Liver (tissue), 9 donors: Measurements from ENCODE around the gene PABPN1L. TPM values are rescaled to one million over a fixed set of nuclear protein-coding genes. Genes with fewer than 3 reads are reported as not detected.

Experiments used
- DNase-seq: peaks from one replicate; pipeline ENCODE4 v3.0.0-alpha.2; 2017; ENCODE audit warnings: low spot score
- H3K27ac ChIP-seq, 2 donors: one replicate each; pipeline ENCODE4 v1.7.0; 2013; ENCODE audit warnings: inconsistent platforms in 2 of 2, low read length in 2 of 2, control low read depth in 1 of 2, low read depth in 1 of 2, mild to moderate bottlenecking in 1 of 2
- H3K27me3 ChIP-seq, 4 donors: one replicate each; pipeline versions ENCODE4 v1.6.1 to v1.7.0; 2013; ENCODE audit warnings: low read length in 3 of 4, inconsistent platforms in 1 of 4, mild to moderate bottlenecking in 1 of 4, moderate library complexity in 1 of 4; ENCODE audit not compliant: control insufficient read depth in 4 of 4, insufficient read depth in 4 of 4
- H3K36me3 ChIP-seq, 4 donors: one replicate each; pipeline versions ENCODE4 v1.6.1 to v1.7.0; 2013; ENCODE audit warnings: low read length in 3 of 4, mild to moderate bottlenecking in 3 of 4, low read depth in 1 of 4, moderate library complexity in 1 of 4; ENCODE audit not compliant: control insufficient read depth in 4 of 4, insufficient read depth in 3 of 4
- H3K4me1 ChIP-seq, 4 donors: one replicate each; pipeline versions ENCODE4 v1.6.1 to v1.7.0; 2013; ENCODE audit warnings: low read length in 3 of 4, mild to moderate bottlenecking in 3 of 4, moderate library complexity in 1 of 4; ENCODE audit not compliant: control insufficient read depth in 4 of 4, insufficient read depth in 4 of 4
- H3K4me3 ChIP-seq, 3 donors: one replicate each; pipeline versions ENCODE4 v1.6.1 to v1.7.0; 2013; ENCODE audit warnings: low read length in 3 of 3, control low read depth in 1 of 3, low read depth in 1 of 3, mild to moderate bottlenecking in 1 of 3
- H3K9ac ChIP-seq, 2 donors: one replicate each; pipeline ENCODE4 v1.7.0; 2013; ENCODE audit warnings: low read length in 2 of 2, mild to moderate bottlenecking in 2 of 2, moderate library complexity in 2 of 2, control low read depth in 1 of 2, low read depth in 1 of 2
- H3K9me3 ChIP-seq, 4 donors: one replicate each; pipeline versions ENCODE4 v1.6.1 to v1.7.0; 2013; ENCODE audit warnings: low read length in 3 of 4; ENCODE audit not compliant: control insufficient read depth in 4 of 4
- EGR1 ChIP-seq, 2 donors: IDR thresholded peaks; 2 replicates each; pipeline ENCODE4 v1.6.1; 2016 to 2018; ENCODE audit warnings: antibody characterized with exemption in 2 of 2, low read depth in 2 of 2
- FOXA1 ChIP-seq: IDR thresholded peaks from 2 replicates; pipeline ENCODE4 v1.6.1; 2016; ENCODE audit warnings: antibody characterized with exemption
- FOXA2 ChIP-seq: IDR thresholded peaks from 2 replicates; pipeline ENCODE4 v1.6.1; 2016; ENCODE audit warnings: antibody characterized with exemption
- GABPA ChIP-seq, 2 donors: IDR thresholded peaks in 1 of 2; conservative IDR thresholded peaks in 1 of 2; 2 replicates each; pipeline ENCODE4 v1.6.1; 2016; ENCODE audit warnings: antibody characterized with exemption in 2 of 2, mild to moderate bottlenecking in 1 of 2, moderate library complexity in 1 of 2
- HNF4A ChIP-seq, 2 donors: conservative IDR thresholded peaks; 2 replicates each; pipeline ENCODE4 v1.6.1; 2016; ENCODE audit warnings: antibody characterized with exemption in 2 of 2, mild to moderate bottlenecking in 2 of 2
- HNF4G ChIP-seq: IDR thresholded peaks from 2 replicates; pipeline ENCODE4 v1.6.1; 2016; ENCODE audit warnings: antibody characterized with exemption
- JUND ChIP-seq, 2 donors: IDR thresholded peaks; 2 replicates each; pipeline ENCODE4 v1.6.1; 2016; ENCODE audit warnings: antibody characterized with exemption in 2 of 2
- NR2F2 ChIP-seq: IDR thresholded peaks from 2 replicates; pipeline ENCODE4 v1.6.1; 2016; ENCODE audit warnings: antibody characterized with exemption
- RAD21 ChIP-seq, 2 donors: IDR thresholded peaks; 2 replicates each; pipeline ENCODE4 v1.6.1; 2016; ENCODE audit warnings: antibody characterized with exemption in 2 of 2, mild to moderate bottlenecking in 2 of 2
- RXRA ChIP-seq, 2 donors: IDR thresholded peaks; 2 replicates each; pipeline ENCODE4 v1.6.1; 2017 to 2018; ENCODE audit warnings: antibody characterized with exemption in 2 of 2, mild to moderate bottlenecking in 1 of 2
- SP1 ChIP-seq: IDR thresholded peaks from 2 replicates; pipeline ENCODE4 v1.6.1; 2018; ENCODE audit warnings: antibody characterized with exemption, mild to moderate bottlenecking
- TAF1 ChIP-seq: conservative IDR thresholded peaks from 2 replicates; pipeline ENCODE4 v1.6.1; 2016; ENCODE audit warnings: antibody characterized with exemption, mild to moderate bottlenecking
- YY1 ChIP-seq: IDR thresholded peaks from 2 replicates; pipeline ENCODE4 v1.6.1; 2016; ENCODE audit warnings: antibody characterized with exemption, mild to moderate bottlenecking
- WGBS: extraction: QIAGEN DNeasy Blood & Tissue Kit; methylation state at CpG from one replicate; pipeline ENCODE4 v1.1.7; 2013; 5-methylcytosine and 5-hydroxymethylcytosine counted together
- polyA plus RNA-seq, 2 donors: library from polyadenylated mRNA; stranded (reverse) in 1 of 2; unstranded in 1 of 2; fragments of 200-250 nt in 1 of 2; fragments of >200 nt in 1 of 2; fragmentation: Nextera tagmentation in 1 of 2; extraction: Ambion mirVana in 1 of 2; gene quantifications; one replicate each; pipeline versions ENCODE4 v1.2.1 to v1.2.3, GENCODE V29; 2013 to 2015
- total RNA-seq, 2 donors: library from RNA; depleted of rRNA; stranded (reverse); fragments of >200 nt; gene quantifications; one replicate each; pipeline ENCODE4 v1.2.3, GENCODE V29; 2014
- TF ChIP-seq, protein P1 (sequence below): IDR thresholded peaks from 2 replicates; pipeline ENCODE4 v1.6.1; 2016; ENCODE audit warnings: antibody characterized with exemption
- TF ChIP-seq, protein P2 (sequence below): IDR thresholded peaks from 2 replicates; pipeline ENCODE4 v1.6.1; 2016; ENCODE audit warnings: antibody characterized with exemption
- TF ChIP-seq, protein P3 (sequence below): fragments of 150-350 bp; IDR thresholded peaks from 2 replicates; pipeline ENCODE4 v1.5.1; 2017; ENCODE audit warnings: improper control_type of control experiment, low read depth, low read length; ENCODE audit not compliant: missing input control
- TF ChIP-seq, protein P4 (sequence below): IDR thresholded peaks from 2 replicates; pipeline ENCODE4 v1.6.1; 2016; ENCODE audit warnings: antibody characterized with exemption, mild to moderate bottlenecking
- TF ChIP-seq, protein P5 (sequence below): IDR thresholded peaks from 2 replicates; pipeline ENCODE4 v1.6.1; 2016; ENCODE audit warnings: antibody characterized with exemption
- donor health status: healthy.
- donor health status: healthy.
- donor health status: healthy.
- donor health status: healthy.
- donor health status: healthy.

The PABPN1L gene
- total and polyA plus RNA-seq, 4 donors, result 0.09 TPM; not detected in 3

- 90% methylated on average over 18 of the region's 18 CpGs for WGBS
- no peak for DNase-seq
- H3K36me3 ChIP-seq, result peaks cover 4 to 32% (median 12%) of the 10 kb centered on the region in 4 donors
- H3K27me3 ChIP-seq, result no peaks in the 10 kb centered on the region
- TF ChIP-seq RXRA (IDR thresholded peaks at IDR 0.05) (no peak), GABPA (IDR thresholded peaks at IDR 0.05 in 1 of 2, conservative IDR thresholded peaks at IDR 0.05 in 1 of 2) (no peak), FOXA1 (no peak)
- no peaks in the 10 kb centered on the region for H3K9me3 ChIP-seq
- H3K4me3 ChIP-seq, result no peak overlapping the region
- H3K4me1 ChIP-seq, result no peaks in the 10 kb centered on the region
- no peak overlapping the region for H3K9ac ChIP-seq
- H3K27ac ChIP-seq, result no peak overlapping the region
Observed at GRCh38 chr16:88864521-88864920, 1.9 kb downstream of the PABPN1L start.

DNA sequence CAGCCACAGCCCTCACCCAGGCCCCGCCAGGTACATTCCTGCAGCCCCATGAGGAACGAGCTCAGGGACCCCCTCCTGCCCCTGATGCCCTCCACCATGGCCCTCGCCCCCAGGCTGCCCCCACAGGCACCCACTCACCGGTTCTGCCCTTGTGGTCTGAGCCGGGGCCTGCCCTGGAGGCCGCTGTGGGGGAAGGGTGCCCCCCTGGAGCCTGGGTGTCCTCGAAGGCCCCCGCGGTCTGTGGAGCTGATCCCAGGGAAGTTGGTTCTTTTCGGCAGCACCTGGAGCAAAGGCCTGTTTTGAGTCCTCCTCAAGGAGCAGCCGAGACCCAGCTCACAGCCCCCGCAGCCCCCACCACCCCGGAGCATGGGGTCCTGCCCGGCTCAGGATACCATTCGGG is 2.4 kb downstream of the PABPN1L start:
- peaks cover 8 to 35% (median 16%) of the 10 kb centered on the region in 4 donors for H3K36me3 ChIP-seq
- no peak for DNase-seq
- H3K4me1 ChIP-seq, result no peaks in the 10 kb centered on the region
- H3K9me3 ChIP-seq, result no peaks in the 10 kb centered on the region
- TF ChIP-seq RAD21 (IDR thresholded peaks at IDR 0.05) (no peak), HNF4G (no peak), NR2F2 (no peak), EGR1 (IDR thresholded peaks at IDR 0.05; ENCODE audit: low read depth in 2 of 2) (no peak), HNF4A (conservative IDR thresholded peaks at IDR 0.05) (no peak), FOXA1 (no peak), JUND (IDR thresholded peaks at IDR 0.05) (no peak), GABPA (IDR thresholded peaks at IDR 0.05 in 1 of 2, conservative IDR thresholded peaks at IDR 0.05 in 1 of 2) (no peak), YY1 (no peak), FOXA2 (no peak), SP1 (no peak), RXRA (IDR thresholded peaks at IDR 0.05) (no peak), TAF1 (no peak)
- TF ChIP-seq, protein P1, sequence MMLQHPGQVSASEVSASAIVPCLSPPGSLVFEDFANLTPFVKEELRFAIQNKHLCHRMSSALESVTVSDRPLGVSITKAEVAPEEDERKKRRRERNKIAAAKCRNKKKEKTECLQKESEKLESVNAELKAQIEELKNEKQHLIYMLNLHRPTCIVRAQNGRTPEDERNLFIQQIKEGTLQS, result no peak
- TF ChIP-seq, protein P2, sequence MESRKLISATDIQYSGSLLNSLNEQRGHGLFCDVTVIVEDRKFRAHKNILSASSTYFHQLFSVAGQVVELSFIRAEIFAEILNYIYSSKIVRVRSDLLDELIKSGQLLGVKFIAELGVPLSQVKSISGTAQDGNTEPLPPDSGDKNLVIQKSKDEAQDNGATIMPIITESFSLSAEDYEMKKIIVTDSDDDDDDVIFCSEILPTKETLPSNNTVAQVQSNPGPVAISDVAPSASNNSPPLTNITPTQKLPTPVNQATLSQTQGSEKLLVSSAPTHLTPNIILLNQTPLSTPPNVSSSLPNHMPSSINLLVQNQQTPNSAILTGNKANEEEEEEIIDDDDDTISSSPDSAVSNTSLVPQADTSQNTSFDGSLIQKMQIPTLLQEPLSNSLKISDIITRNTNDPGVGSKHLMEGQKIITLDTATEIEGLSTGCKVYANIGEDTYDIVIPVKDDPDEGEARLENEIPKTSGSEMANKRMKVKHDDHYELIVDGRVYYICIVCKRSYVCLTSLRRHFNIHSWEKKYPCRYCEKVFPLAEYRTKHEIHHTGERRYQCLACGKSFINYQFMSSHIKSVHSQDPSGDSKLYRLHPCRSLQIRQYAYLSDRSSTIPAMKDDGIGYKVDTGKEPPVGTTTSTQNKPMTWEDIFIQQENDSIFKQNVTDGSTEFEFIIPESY, result no peak
- TF ChIP-seq, protein P3, sequence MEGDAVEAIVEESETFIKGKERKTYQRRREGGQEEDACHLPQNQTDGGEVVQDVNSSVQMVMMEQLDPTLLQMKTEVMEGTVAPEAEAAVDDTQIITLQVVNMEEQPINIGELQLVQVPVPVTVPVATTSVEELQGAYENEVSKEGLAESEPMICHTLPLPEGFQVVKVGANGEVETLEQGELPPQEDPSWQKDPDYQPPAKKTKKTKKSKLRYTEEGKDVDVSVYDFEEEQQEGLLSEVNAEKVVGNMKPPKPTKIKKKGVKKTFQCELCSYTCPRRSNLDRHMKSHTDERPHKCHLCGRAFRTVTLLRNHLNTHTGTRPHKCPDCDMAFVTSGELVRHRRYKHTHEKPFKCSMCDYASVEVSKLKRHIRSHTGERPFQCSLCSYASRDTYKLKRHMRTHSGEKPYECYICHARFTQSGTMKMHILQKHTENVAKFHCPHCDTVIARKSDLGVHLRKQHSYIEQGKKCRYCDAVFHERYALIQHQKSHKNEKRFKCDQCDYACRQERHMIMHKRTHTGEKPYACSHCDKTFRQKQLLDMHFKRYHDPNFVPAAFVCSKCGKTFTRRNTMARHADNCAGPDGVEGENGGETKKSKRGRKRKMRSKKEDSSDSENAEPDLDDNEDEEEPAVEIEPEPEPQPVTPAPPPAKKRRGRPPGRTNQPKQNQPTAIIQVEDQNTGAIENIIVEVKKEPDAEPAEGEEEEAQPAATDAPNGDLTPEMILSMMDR, result no peak
- TF ChIP-seq, protein P4, sequence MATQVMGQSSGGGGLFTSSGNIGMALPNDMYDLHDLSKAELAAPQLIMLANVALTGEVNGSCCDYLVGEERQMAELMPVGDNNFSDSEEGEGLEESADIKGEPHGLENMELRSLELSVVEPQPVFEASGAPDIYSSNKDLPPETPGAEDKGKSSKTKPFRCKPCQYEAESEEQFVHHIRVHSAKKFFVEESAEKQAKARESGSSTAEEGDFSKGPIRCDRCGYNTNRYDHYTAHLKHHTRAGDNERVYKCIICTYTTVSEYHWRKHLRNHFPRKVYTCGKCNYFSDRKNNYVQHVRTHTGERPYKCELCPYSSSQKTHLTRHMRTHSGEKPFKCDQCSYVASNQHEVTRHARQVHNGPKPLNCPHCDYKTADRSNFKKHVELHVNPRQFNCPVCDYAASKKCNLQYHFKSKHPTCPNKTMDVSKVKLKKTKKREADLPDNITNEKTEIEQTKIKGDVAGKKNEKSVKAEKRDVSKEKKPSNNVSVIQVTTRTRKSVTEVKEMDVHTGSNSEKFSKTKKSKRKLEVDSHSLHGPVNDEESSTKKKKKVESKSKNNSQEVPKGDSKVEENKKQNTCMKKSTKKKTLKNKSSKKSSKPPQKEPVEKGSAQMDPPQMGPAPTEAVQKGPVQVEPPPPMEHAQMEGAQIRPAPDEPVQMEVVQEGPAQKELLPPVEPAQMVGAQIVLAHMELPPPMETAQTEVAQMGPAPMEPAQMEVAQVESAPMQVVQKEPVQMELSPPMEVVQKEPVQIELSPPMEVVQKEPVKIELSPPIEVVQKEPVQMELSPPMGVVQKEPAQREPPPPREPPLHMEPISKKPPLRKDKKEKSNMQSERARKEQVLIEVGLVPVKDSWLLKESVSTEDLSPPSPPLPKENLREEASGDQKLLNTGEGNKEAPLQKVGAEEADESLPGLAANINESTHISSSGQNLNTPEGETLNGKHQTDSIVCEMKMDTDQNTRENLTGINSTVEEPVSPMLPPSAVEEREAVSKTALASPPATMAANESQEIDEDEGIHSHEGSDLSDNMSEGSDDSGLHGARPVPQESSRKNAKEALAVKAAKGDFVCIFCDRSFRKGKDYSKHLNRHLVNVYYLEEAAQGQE, result no peak
- TF ChIP-seq, protein P5, sequence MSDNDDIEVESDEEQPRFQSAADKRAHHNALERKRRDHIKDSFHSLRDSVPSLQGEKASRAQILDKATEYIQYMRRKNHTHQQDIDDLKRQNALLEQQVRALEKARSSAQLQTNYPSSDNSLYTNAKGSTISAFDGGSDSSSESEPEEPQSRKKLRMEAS, result no peak
- no peak overlapping the region for H3K9ac ChIP-seq
- no peak overlapping the region for H3K27ac ChIP-seq
- no peak overlapping the region for H3K4me3 ChIP-seq
- 90% methylated on average over 15 of the region's 15 CpGs for WGBS
- no peaks in the 10 kb centered on the region for H3K27me3 ChIP-seq
